Hepatocyte (in vitro differentiated cells): ENCODE measurements around the gene SCARF1.

ENCODE experiments used
- EZH2phosphoT487 ChIP-seq: fragments of 200-600 bp; sonication (generic); IDR thresholded peaks from one replicate; pipeline ENCODE4 v1.6.1; 2018; ENCODE audit warnings: antibody characterized with exemption, mild to moderate bottlenecking, low read depth, moderate library complexity; ENCODE audit not compliant: unreplicated experiment, severe bottlenecking
- TF ChIP-seq, protein P1 (sequence below): fragments of 200-600 bp; sonication (generic); IDR thresholded peaks from 2 replicates; pipeline ENCODE4 v1.5.1; 2016; ENCODE audit warnings: antibody characterized with exemption, mild to moderate bottlenecking; ENCODE audit not compliant: poor library complexity

DNA sequence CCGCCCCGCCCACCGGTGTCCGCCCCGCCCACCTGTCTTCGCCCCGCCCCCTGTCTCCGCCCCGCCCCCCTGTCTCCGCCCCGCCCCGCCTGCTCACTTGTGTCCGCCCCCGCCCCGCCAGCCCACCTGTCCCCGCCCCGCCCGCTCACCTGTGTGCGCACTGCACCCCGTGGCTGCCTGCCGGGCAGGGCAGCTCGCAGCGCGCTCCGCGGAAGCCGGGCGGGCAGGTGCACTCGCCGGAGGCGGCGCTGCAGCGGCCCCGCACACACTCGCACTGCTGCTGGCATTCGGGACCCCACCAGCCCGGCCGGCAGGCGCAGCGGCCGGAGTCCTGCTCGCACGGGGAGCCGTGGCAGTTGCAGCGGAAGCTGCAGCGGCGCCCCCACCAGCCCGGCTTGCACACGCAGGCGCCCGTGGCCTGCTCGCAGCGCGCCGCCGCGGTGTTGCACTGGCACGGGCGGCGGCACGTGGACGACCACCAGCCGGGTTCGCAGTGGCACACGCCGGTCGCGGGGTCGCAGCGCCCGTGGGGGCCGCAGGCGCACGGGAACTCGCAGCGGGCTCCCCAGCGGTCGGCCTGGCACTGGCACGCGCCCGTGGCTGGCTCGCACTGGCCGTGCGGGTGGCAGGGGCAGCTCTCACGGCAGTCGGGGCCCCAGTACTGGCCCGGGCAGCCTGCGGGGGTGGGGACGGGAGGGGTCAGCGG lies 2.1 kb downstream of the SCARF1 start:
- TF ChIP-seq EZH2phosphoT487: no peak
- TF ChIP-seq, protein P1, sequence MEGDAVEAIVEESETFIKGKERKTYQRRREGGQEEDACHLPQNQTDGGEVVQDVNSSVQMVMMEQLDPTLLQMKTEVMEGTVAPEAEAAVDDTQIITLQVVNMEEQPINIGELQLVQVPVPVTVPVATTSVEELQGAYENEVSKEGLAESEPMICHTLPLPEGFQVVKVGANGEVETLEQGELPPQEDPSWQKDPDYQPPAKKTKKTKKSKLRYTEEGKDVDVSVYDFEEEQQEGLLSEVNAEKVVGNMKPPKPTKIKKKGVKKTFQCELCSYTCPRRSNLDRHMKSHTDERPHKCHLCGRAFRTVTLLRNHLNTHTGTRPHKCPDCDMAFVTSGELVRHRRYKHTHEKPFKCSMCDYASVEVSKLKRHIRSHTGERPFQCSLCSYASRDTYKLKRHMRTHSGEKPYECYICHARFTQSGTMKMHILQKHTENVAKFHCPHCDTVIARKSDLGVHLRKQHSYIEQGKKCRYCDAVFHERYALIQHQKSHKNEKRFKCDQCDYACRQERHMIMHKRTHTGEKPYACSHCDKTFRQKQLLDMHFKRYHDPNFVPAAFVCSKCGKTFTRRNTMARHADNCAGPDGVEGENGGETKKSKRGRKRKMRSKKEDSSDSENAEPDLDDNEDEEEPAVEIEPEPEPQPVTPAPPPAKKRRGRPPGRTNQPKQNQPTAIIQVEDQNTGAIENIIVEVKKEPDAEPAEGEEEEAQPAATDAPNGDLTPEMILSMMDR: peak; percentile 27
